GM12878 (cell line): ENCODE data around the gene STX8. TPM values are rescaled to one million over a fixed set of nuclear protein-coding genes. Genes with fewer than 3 reads are reported as not detected.

Experiments used
- ATF7 ChIP-seq: fragments of 450-650 bp; IDR thresholded peaks from 2 replicates; pipeline ENCODE4 v1.6.1; 2016; ENCODE audit warnings: low read depth, mild to moderate bottlenecking
- CBFB ChIP-seq: IDR thresholded peaks from 2 replicates; pipeline ENCODE4 v1.6.1; 2016; ENCODE audit warnings: antibody characterized with exemption, low read depth
- CBX5 ChIP-seq: sonication (generic); IDR thresholded peaks from 2 replicates; pipeline ENCODE4 v1.6.1; 2016; ENCODE audit warnings: low read depth, moderate library complexity, mild to moderate bottlenecking, inconsistent platforms
- CHD2 ChIP-seq: IDR thresholded peaks from 2 replicates; pipeline ENCODE4 v1.6.1; 2011; ENCODE audit warnings: low read depth, low read length, improper control_type of control experiment, borderline replicate concordance
- CREM ChIP-seq: IDR thresholded peaks from 2 replicates; pipeline ENCODE4 v1.6.1; 2014; ENCODE audit warnings: antibody characterized with exemption, low read depth
- E4F1 ChIP-seq: fragments of 450-650 bp; IDR thresholded peaks from 2 replicates; pipeline ENCODE4 v1.6.1; 2018; ENCODE audit warnings: borderline replicate concordance, mild to moderate bottlenecking; ENCODE audit not compliant: partially characterized antibody
- IKZF2 ChIP-seq, 2 experiments: fragments of 450-650 bp; IDR thresholded peaks; 2 replicates each; pipeline ENCODE4 v1.6.1; 2017; ENCODE audit warnings: mild to moderate bottlenecking in 2 of 2, moderate library complexity in 2 of 2
- MTA2 ChIP-seq: fragments of 450-650 bp; IDR thresholded peaks from 2 replicates; pipeline ENCODE4 v1.6.1; 2016; ENCODE audit warnings: low read depth, mild to moderate bottlenecking, moderate library complexity
- NFYA ChIP-seq: IDR thresholded peaks from 2 replicates; pipeline ENCODE4 v1.6.1; 2011; ENCODE audit warnings: low read depth, mild to moderate bottlenecking, low read length, improper control_type of control experiment, borderline replicate concordance
- NFYB ChIP-seq: IDR thresholded peaks from 2 replicates; pipeline ENCODE4 v1.6.1; 2011; ENCODE audit warnings: low read depth, mild to moderate bottlenecking, low read length, improper control_type of control experiment, moderate library complexity; ENCODE audit not compliant: insufficient read depth
- PAX5 ChIP-seq: IDR thresholded peaks from 2 replicates; pipeline ENCODE4 v1.6.1; 2011; ENCODE audit warnings: low read depth, low read length, borderline replicate concordance
- PBX3 ChIP-seq: IDR thresholded peaks from 2 replicates; pipeline ENCODE4 v1.6.1; 2011; ENCODE audit warnings: mild to moderate bottlenecking, low read depth, low read length, moderate library complexity; ENCODE audit not compliant: insufficient replicate concordance
- RUNX3 ChIP-seq: IDR thresholded peaks from 2 replicates; pipeline ENCODE4 v1.6.1; 2012; ENCODE audit warnings: low read length, inconsistent platforms
- SKIL ChIP-seq: fragments of 450-650 bp; IDR thresholded peaks from 2 replicates; pipeline ENCODE4 v1.6.1; 2017; ENCODE audit warnings: mild to moderate bottlenecking, low read depth, inconsistent platforms; ENCODE audit not compliant: poor library complexity, severe bottlenecking
- SPI1 ChIP-seq: IDR thresholded peaks from 2 replicates; pipeline ENCODE4 v1.6.1; 2011; ENCODE audit warnings: low read depth, mild to moderate bottlenecking, low read length, moderate library complexity, borderline replicate concordance; ENCODE audit not compliant: insufficient read depth
- TARDBP ChIP-seq: IDR thresholded peaks from 2 replicates; pipeline ENCODE4 v1.6.1; 2016; ENCODE audit warnings: borderline replicate concordance
- TBL1XR1 ChIP-seq: IDR thresholded peaks from 2 replicates; pipeline ENCODE4 v1.6.1; 2012; ENCODE audit warnings: low read depth, low read length, improper control_type of control experiment
- TCF12 ChIP-seq: IDR thresholded peaks from 2 replicates; pipeline ENCODE4 v1.6.1; 2011; ENCODE audit warnings: low read depth, mild to moderate bottlenecking, low read length
- TCF3 ChIP-seq: IDR thresholded peaks from 2 replicates; pipeline ENCODE4 v1.6.1; 2012; ENCODE audit warnings: low read depth, mild to moderate bottlenecking, low read length, borderline replicate concordance; ENCODE audit not compliant: insufficient read depth
- ZNF217 ChIP-seq: fragments of 450-650 bp; IDR thresholded peaks from 2 replicates; pipeline ENCODE4 v1.6.1; 2017; ENCODE audit warnings: antibody characterized with exemption, mild to moderate bottlenecking
- polyA plus RNA-seq, 11 experiments: library from polyadenylated mRNA; depleted of rRNA in 4 of 11; unstranded in 6 of 11; stranded (reverse) in 5 of 11; fragments of >200 nt; fragmentation: Nextera tagmentation in 4 of 11; fragmentation: Illumina TruSeq in 1 of 11; extraction: Ambion mirVana in 4 of 11; extraction: Trizol in 1 of 11; gene quantifications; 1 replicate in 1 of 11; 2 replicates in 10 of 11; pipeline versions ENCODE4 v1.2.1 to v1.2.3, GENCODE V29; 2011 to 2016; ENCODE audit warnings: inconsistent platforms in 2 of 11, missing spikeins in 2 of 11, low read depth in 1 of 11
- total RNA-seq, 4 experiments: library from RNA; depleted of rRNA in 3 of 4; stranded (reverse); fragments of >200 nt in 3 of 4; fragmentation: Illumina TruSeq in 1 of 4; extraction: Trizol in 1 of 4; gene quantifications; 2 replicates each; pipeline versions ENCODE4 v1.2.1 to v1.2.3, GENCODE V29; 2013 to 2021
- TF ChIP-seq, protein P1 (sequence below): IDR thresholded peaks from 2 replicates; pipeline ENCODE4 v1.6.1; 2012; ENCODE audit warnings: low read depth, low read length, improper control_type of control experiment

The STX8 gene
- total and polyA plus RNA-seq, 10 of the 15 experiments (the other 5 are each of a cell fraction or from before 2014, with no cell fraction given), result 47.9 to 151 (median 72.9) TPM

DNA sequence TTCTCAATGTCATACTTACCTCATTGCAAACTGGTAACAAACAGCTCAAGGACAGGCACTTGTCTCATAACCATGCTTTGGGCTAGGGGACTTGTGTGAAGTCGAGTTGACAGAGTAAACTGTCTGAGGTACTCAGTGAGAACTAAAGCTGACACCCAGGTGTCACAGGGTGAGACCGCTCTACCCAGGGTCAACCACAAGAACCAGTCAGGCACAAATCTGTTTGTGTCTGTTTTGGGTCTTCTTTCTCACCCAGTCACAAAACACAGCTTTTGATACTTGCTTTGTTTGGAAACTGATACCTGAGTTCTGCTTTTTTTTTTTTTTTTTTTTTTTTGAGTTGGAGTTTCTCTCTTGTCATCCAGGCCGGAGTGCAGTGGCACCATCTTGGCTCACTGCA is 161.1 kb downstream of the STX8 start (continued):
- TF ChIP-seq ATF7 (peak; percentile 54), IKZF2 (IDR thresholded peaks at IDR 0.05) (peak; percentile 36 to 54; a peak in 2 of 4 replicates), MTA2 (peak; percentile 58), TCF3 (peak; percentile 81), CBX5 (peak; percentile 44; the same call in 1 of the 2 replicates), CREM (no peak), TCF12 (peak; percentile 80; the same call in 1 of the 2 replicates), NFYA (no peak), SPI1 (peak; percentile 69), CHD2 (0 out of 2 replicates have a peak, but pooled peaks have one; percentile 25), TBL1XR1 (peak; percentile 81), ZNF217 (no peak), CBFB (peak; percentile 39; the same call in 1 of the 2 replicates), TARDBP (no peak), NFYB (no peak), PBX3 (no peak), RUNX3 (peak; percentile 92), SKIL (peak; percentile 61), PAX5 (peak; percentile 88), E4F1 (no peak)
- TF ChIP-seq, protein P1, sequence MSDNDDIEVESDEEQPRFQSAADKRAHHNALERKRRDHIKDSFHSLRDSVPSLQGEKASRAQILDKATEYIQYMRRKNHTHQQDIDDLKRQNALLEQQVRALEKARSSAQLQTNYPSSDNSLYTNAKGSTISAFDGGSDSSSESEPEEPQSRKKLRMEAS, result no peak
